CD4-positive, alpha-beta T cell (primary cell): ENCODE results near the gene MTG2. TPM values are rescaled to one million over a fixed set of nuclear protein-coding genes. Genes with fewer than 3 reads are reported as not detected.

Experiments
- ATAC-seq: fragments of 200-7000 bp; cut with Tn5 transposase; one replicate; pipeline ENCODE4 v1.10.0; 2022; ENCODE audit warnings: mild to moderate bottlenecking; ENCODE audit not compliant: poor library complexity
- CTCF ChIA-PET: fragments of 350-600 bp; sonication (Branson Sonifier 250); formaldehyde crosslinking; loops from one replicate; lab custom pipeline; 2021; ENCODE audit warnings: antibody characterized with exemption, inconsistent platforms; lab: Charles Lee
- POLR2A ChIA-PET: fragments of 350-600 bp; sonication (Branson Sonifier 250); formaldehyde crosslinking; loops from one replicate; lab custom pipeline; 2021; ENCODE audit warnings: antibody characterized with exemption, inconsistent platforms; lab: Charles Lee
- DNase-seq, 14 experiments: peaks; one replicate each; pipeline ENCODE4 v3.0.0-alpha.2; 2013 to 2020; ENCODE audit warnings: mixed read lengths in 2 of 14
- H3K27ac ChIP-seq, 2 donors: one replicate each; pipeline versions ENCODE4 v1.5.1 to v1.7.0; 2013; ENCODE audit warnings: low read length in 2 of 2, low read depth in 1 of 2, mild to moderate bottlenecking in 1 of 2
- H3K27me3 ChIP-seq, 2 experiments: 1 replicate in 1 of 2; 2 replicates in 1 of 2; pipeline versions ENCODE4 v1.6.1 to v1.7.0; 2013; ENCODE audit warnings: low read length in 2 of 2, control low read depth in 1 of 2, mild to moderate bottlenecking in 1 of 2, moderate library complexity in 1 of 2; ENCODE audit not compliant: insufficient read depth in 2 of 2, control insufficient read depth in 1 of 2
- H3K36me3 ChIP-seq: one replicate; pipeline ENCODE4 v1.6.1; 2013; ENCODE audit warnings: low read length, control low read depth; ENCODE audit not compliant: insufficient read depth
- H3K4me1 ChIP-seq: one replicate; pipeline ENCODE4 v1.6.1; 2013; ENCODE audit warnings: low read length, control low read depth; ENCODE audit not compliant: insufficient read depth
- H3K4me3 ChIP-seq: one replicate; pipeline ENCODE4 v1.5.1; 2013; ENCODE audit warnings: mild to moderate bottlenecking, low read length, moderate library complexity
- H3K9me3 ChIP-seq, 2 experiments: 1 replicate in 1 of 2; 2 replicates in 1 of 2; pipeline versions ENCODE4 v1.6.1 to v1.7.0; 2013; ENCODE audit warnings: low read length in 2 of 2, mild to moderate bottlenecking in 2 of 2, control low read depth in 1 of 2, moderate library complexity in 1 of 2; ENCODE audit not compliant: control insufficient read depth in 1 of 2, insufficient read depth in 1 of 2
- H3K27ac Mint-ChIP-seq: one replicate; pipeline ENCODE4 v1.8.0; 2020; ENCODE audit warnings: mixed read lengths
- H3K27me3 Mint-ChIP-seq: one replicate; pipeline ENCODE4 v1.8.0; 2021; ENCODE audit warnings: mixed read lengths
- H3K36me3 Mint-ChIP-seq: one replicate; pipeline ENCODE4 v1.8.0; 2021; ENCODE audit warnings: low read depth, mixed read lengths
- H3K4me1 Mint-ChIP-seq: one replicate; pipeline ENCODE4 v1.8.0; 2021; ENCODE audit warnings: low read depth, mixed read lengths
- H3K4me3 Mint-ChIP-seq: one replicate; pipeline ENCODE4 v1.8.0; 2020; ENCODE audit warnings: mild to moderate bottlenecking, mixed read lengths
- H3K9me3 Mint-ChIP-seq: one replicate; pipeline ENCODE4 v1.8.0; 2020; ENCODE audit warnings: mixed read lengths
- intact Hi-C, 2 experiments: fragments of 100-400 bp; cut with DNase I in 1 of 2; cut with micrococcal nuclease in 1 of 2; formaldehyde crosslinking; loops; one replicate each; pipeline versions ENCODE4 v1.15.1 to v1.9.0; 2023 to 2025; cut with DNase I, micrococcal nuclease
- total RNA-seq, 174 experiments: library from RNA in 2 of 174; stranded (reverse) in 2 of 174; gene quantifications; one replicate each; pipeline ENCODE4 v1.2.3 and lab custom pipeline; 2021 to 2026
- TF ChIP-seq, protein P1 (sequence below): fragments of 200-600 bp; IDR thresholded peaks from one replicate; pipeline ENCODE4 v1.8.0; 2022; ENCODE audit warnings: antibody characterized with exemption, mild to moderate bottlenecking

MTG2 gene
- total RNA-seq, 2 experiments from 2014 or later: 9.5 to 9.9 TPM

DNA sequence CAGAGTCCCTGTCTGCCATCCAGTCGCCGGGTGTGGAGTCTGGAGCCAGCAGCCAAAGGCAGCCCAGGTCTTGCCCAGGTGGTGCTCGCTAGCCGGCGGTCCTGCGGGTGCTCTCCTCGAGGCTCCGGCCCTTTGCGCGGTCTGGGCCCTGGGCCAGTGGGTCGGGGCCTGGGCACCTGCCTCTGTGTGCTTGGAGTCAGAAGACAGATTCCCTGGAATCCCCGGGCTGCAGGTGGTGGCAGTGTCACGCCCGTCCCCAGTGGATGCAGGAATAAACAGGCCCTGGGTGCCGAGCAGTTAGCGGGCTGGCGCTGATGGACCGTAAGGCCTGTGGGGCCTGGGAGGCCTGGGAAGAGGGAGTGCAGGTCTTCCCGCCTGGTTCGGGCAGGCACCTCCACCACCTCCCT lies 33.9 kb upstream of the MTG2 start:
- POLR2A ChIA-PET: no interaction called here
- no peak for DNase-seq
- TF ChIP-seq, protein P1, sequence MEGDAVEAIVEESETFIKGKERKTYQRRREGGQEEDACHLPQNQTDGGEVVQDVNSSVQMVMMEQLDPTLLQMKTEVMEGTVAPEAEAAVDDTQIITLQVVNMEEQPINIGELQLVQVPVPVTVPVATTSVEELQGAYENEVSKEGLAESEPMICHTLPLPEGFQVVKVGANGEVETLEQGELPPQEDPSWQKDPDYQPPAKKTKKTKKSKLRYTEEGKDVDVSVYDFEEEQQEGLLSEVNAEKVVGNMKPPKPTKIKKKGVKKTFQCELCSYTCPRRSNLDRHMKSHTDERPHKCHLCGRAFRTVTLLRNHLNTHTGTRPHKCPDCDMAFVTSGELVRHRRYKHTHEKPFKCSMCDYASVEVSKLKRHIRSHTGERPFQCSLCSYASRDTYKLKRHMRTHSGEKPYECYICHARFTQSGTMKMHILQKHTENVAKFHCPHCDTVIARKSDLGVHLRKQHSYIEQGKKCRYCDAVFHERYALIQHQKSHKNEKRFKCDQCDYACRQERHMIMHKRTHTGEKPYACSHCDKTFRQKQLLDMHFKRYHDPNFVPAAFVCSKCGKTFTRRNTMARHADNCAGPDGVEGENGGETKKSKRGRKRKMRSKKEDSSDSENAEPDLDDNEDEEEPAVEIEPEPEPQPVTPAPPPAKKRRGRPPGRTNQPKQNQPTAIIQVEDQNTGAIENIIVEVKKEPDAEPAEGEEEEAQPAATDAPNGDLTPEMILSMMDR: no peak

DNA sequence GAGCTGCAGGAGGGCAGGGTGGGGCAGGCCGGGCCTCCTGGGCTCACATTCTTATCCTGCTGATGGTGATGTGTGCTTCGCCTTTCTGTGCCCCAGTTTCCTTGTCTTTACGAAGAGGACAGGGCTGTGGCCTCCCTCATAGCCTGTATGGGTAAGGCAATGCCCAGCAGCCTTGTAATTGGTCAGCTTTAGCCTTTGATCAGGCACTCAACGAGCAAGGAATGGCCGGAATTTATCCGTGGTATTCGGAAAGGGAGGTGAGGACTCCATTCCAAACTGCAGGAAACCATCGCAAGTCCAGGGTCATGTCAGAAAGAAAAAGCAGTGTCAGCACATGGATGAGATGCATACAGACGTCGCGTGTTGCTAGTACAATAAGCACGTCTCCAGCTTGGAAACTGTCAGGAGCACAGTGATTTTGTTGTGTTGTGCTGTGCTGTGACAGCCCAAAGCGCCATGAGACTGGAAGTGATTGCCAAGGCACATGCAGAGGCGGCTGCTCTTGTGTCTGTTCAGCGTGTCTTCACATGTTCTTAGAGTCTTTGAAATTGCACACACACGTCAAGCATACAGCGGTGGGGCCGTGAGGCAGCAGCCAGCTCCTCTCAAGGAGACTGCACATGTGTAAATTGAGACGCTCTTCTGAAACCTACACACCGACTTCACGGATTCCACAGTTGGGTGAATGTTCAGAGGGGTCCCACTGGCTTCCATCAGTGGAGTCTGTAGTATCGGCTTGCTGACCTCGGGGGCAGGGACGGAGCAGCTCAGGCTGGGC lies 33.1 kb upstream of the MTG2 start:
- Mint-ChIP-seq H3K9me3 (no peaks in the 10 kb centered on the region), H3K27ac (no peak overlapping the region), H3K4me3 (no peak overlapping the region), H3K27me3 (no peaks in the 10 kb centered on the region), H3K36me3 (peaks cover 24% of the 10 kb centered on the region), H3K4me1 (peaks cover 41% of the 10 kb centered on the region)
- H3K27ac ChIP-seq: no peak overlapping the region
- ATAC-seq (no peak), DNase-seq (no peak)
- TF ChIP-seq, protein P1: no peak
- ChIA-PET CTCF (no interaction called here), POLR2A (interaction anchor here (1.0 kb wide), 1 partner anchor 83 kb away, joined by 3 read pairs; no protein-coding TSS in a partner anchor)
- H3K27me3 ChIP-seq: no peaks in the 10 kb centered on the region
- peaks cover 27% of the 10 kb centered on the region for H3K4me1 ChIP-seq
- H3K36me3 ChIP-seq: peaks cover 14% of the 10 kb centered on the region
- H3K4me3 ChIP-seq: no peak overlapping the region
- peaks cover 0 to 20% of the 10 kb centered on the region in 2 experiments for H3K9me3 ChIP-seq
- intact Hi-C loops: no loop called here

More for the DNA sequence above, 33.9 kb upstream of the MTG2 start:
- intact Hi-C loops: no loop called here
- Histone ChIP-seq H3K27me3 (no peaks in the 10 kb centered on the region), H3K27ac (no peak overlapping the region), H3K4me3 (no peak overlapping the region), H3K36me3 (peaks cover 11% of the 10 kb centered on the region), H3K4me1 (peaks cover 32% of the 10 kb centered on the region), H3K9me3 (peaks cover 0 to 20% of the 10 kb centered on the region in 2 experiments)
- Mint-ChIP-seq H3K4me3 (no peak overlapping the region), H3K27me3 (no peaks in the 10 kb centered on the region), H3K4me1 (peaks cover 43% of the 10 kb centered on the region), H3K9me3 (no peaks in the 10 kb centered on the region), H3K27ac (no peak overlapping the region), H3K36me3 (peaks cover 24% of the 10 kb centered on the region)
- CTCF ChIA-PET: no interaction called here
- no peak for ATAC-seq

DNA sequence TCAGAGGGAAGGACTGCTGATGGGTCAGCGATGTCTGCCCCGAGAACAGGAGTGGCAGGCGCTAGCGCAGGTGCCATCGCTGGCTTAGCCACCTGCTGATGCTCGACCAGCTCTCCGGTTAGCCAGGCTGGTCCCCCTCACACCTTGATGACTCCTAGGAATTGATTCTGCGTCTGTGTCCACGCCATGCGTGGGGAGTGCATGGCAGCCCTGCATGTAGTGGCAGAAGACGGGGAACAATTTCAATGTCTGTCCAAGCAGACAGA lies 32.6 kb upstream of the MTG2 start:
- Mint-ChIP-seq H3K4me3 (no peak overlapping the region), H3K27ac (no peak overlapping the region), H3K27me3 (no peaks in the 10 kb centered on the region), H3K36me3 (peaks cover 24% of the 10 kb centered on the region), H3K9me3 (no peaks in the 10 kb centered on the region), H3K4me1 (peaks cover 36% of the 10 kb centered on the region)
- Histone ChIP-seq H3K4me1 (peaks cover 22% of the 10 kb centered on the region), H3K27me3 (no peaks in the 10 kb centered on the region), H3K9me3 (peaks cover 0 to 20% of the 10 kb centered on the region in 2 experiments), H3K27ac (no peak overlapping the region), H3K4me3 (no peak overlapping the region), H3K36me3 (peaks cover 16% of the 10 kb centered on the region)
- ATAC-seq (no peak), DNase-seq (no peak)
- TF ChIP-seq, protein P1: no peak
- POLR2A ChIA-PET: interaction anchor here (1.0 kb wide), 1 partner anchor 84 kb away, joined by 3 read pairs; no protein-coding TSS in a partner anchor
- intact Hi-C loops: no loop called here
- CTCF ChIA-PET: no interaction called here
